Stomach (tissue), 9 donors: ENCODE results near the gene ROBO1. TPM values are rescaled to one million over a fixed set of nuclear protein-coding genes. Genes with fewer than 3 reads are reported as not detected.

Experiments
- DNase-seq, 2 donors: peaks; one replicate each; pipeline versions ENCODE4 v3.0.0 to v3.0.0-alpha.2; 2013 to 2019
- H3K27ac ChIP-seq, 5 donors: fragments of 200-600 bp in 4 of 5; sonication (generic) in 4 of 5; one replicate each; pipeline ENCODE4 v1.5.1; 2013 to 2019; ENCODE audit warnings: mild to moderate bottlenecking in 1 of 5, moderate library complexity in 1 of 5
- H3K27me3 ChIP-seq, 3 donors: fragments of 200-600 bp; sonication (generic); one replicate each; pipeline ENCODE4 v1.5.1; 2017 to 2019; ENCODE audit warnings: mixed run types in 1 of 3
- H3K36me3 ChIP-seq, 4 donors: fragments of 200-600 bp; sonication (generic); 1 replicate in 3 of 4; 2 replicates in 1 of 4; pipeline ENCODE4 v1.5.1; 2016 to 2019
- H3K4me1 ChIP-seq, 4 donors: fragments of 200-600 bp; sonication (generic); one replicate each; pipeline ENCODE4 v1.5.1; 2016 to 2019
- H3K4me3 ChIP-seq, 4 donors: fragments of 200-600 bp; sonication (generic) in 3 of 4; one replicate each; pipeline ENCODE4 v1.5.1; 2016 to 2019; ENCODE audit warnings: mild to moderate bottlenecking in 1 of 4
- H3K9me3 ChIP-seq, 4 donors: fragments of 200-600 bp; sonication (generic); one replicate each; pipeline ENCODE4 v1.5.1; 2016 to 2019
- EP300 ChIP-seq: sonication (generic); formaldehyde crosslinking; IDR thresholded peaks from one replicate; pipeline ENCODE4 v1.6.1; 2017; ENCODE audit warnings: antibody characterized with exemption
- POLR2A ChIP-seq, 4 donors: fragments of 450-650 bp; IDR thresholded peaks; one replicate each; pipeline ENCODE4 v1.6.1; 2016; ENCODE audit warnings: antibody characterized with exemption in 4 of 4, control low read depth in 2 of 4, mild to moderate bottlenecking in 1 of 4, moderate library complexity in 1 of 4
- POLR2AphosphoS5 ChIP-seq, 3 donors: sonication (generic); formaldehyde crosslinking; IDR thresholded peaks; one replicate each; pipeline ENCODE4 v1.6.1; 2016; ENCODE audit warnings: antibody characterized with exemption in 3 of 3
- WGBS, 5 donors: extraction: QIAGEN DNeasy Blood & Tissue Kit in 3 of 5; methylation state at CpG; one replicate each; pipeline versions ENCODE4 v1.1.5 to v1.1.7; 2013 to 2018; 5-methylcytosine and 5-hydroxymethylcytosine counted together
- intact Hi-C: fragments of 100-400 bp; cut with DNase I; formaldehyde crosslinking; loops from one replicate; pipeline ENCODE4 v1.15.1; 2023; ENCODE audit warnings: low total_unique reads
- polyA plus RNA-seq, 3 donors: library from polyadenylated mRNA; stranded (reverse); fragments of 200-250 nt; gene quantifications; one replicate each; pipeline ENCODE4 v1.2.3, GENCODE V29; 2013
- total RNA-seq, 5 donors: library from RNA; depleted of rRNA; stranded (reverse); fragments of >200 nt; gene quantifications; one replicate each; pipeline versions ENCODE4 v1.1.0 to v1.2.3, GENCODE V29; 2014 to 2016
- TF ChIP-seq, protein P1 (sequence below), 7 experiments: fragments of 450-650 bp in 4 of 7; fragments of 200-600 bp in 3 of 7; sonication (generic) in 3 of 7; IDR thresholded peaks; one replicate each; pipeline ENCODE4 v1.5.1; 2016 to 2019; ENCODE audit warnings: antibody characterized with exemption in 7 of 7, control low read depth in 2 of 7, mild to moderate bottlenecking in 1 of 7
- donor health status: healthy with polysubstance abuse.
- donor health status: Bipolar disorder and iron deficiency.
- donor health status: healthy.

ROBO1 gene
- total and polyA plus RNA-seq, 8 donors = 2.0 to 174 (median 4.5) TPM

- Histone ChIP-seq H3K27me3 (no peaks in the 10 kb centered on the region), H3K36me3 (no peaks in the 10 kb centered on the region)
- no peak for TF ChIP-seq EP300
- TF ChIP-seq, protein P1, sequence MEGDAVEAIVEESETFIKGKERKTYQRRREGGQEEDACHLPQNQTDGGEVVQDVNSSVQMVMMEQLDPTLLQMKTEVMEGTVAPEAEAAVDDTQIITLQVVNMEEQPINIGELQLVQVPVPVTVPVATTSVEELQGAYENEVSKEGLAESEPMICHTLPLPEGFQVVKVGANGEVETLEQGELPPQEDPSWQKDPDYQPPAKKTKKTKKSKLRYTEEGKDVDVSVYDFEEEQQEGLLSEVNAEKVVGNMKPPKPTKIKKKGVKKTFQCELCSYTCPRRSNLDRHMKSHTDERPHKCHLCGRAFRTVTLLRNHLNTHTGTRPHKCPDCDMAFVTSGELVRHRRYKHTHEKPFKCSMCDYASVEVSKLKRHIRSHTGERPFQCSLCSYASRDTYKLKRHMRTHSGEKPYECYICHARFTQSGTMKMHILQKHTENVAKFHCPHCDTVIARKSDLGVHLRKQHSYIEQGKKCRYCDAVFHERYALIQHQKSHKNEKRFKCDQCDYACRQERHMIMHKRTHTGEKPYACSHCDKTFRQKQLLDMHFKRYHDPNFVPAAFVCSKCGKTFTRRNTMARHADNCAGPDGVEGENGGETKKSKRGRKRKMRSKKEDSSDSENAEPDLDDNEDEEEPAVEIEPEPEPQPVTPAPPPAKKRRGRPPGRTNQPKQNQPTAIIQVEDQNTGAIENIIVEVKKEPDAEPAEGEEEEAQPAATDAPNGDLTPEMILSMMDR (IDR thresholded peaks at IDR 0.05) = no peak
- no peak for TF ChIP-seq POLR2A (IDR thresholded peaks at IDR 0.05)
- no peak for TF ChIP-seq POLR2AphosphoS5 (IDR thresholded peaks at IDR 0.05)
These were observed 610.6 kb downstream of the ROBO1 start for GRCh38 chr3:79157191-79157590.

DNA sequence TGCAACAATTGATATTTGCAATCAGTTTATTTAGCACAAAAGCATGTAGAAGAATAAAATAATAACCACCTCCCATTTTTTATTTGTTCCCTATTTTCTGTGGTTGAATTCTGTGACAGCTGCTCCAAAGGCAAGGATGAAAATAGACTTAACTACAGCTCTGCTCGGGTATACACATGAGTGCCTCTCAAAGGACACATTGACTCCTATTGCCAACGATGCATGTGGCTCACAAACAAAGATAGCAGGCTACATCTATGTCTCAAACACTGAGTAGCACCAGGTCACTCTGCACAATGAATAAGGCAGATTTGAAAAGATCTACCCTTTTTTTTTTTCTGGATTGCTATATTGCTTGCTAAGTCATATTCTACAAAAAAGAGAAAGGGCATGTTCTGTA is 612.9 kb downstream of the ROBO1 start:
- no peaks in the 10 kb centered on the region for H3K4me1 ChIP-seq
- WGBS, 5 donors = 38 to 55% (median 46%) methylated on average over 2 of the region's 2 CpGs
- H3K36me3 ChIP-seq = no peaks in the 10 kb centered on the region
- no peaks in the 10 kb centered on the region for H3K27me3 ChIP-seq
- DNase-seq = peak in 1 of 2 donors; percentile 8
- no peak overlapping the region for H3K4me3 ChIP-seq
- H3K27ac ChIP-seq = no peak overlapping the region
- intact Hi-C loops = no loop called here
- TF ChIP-seq POLR2A (IDR thresholded peaks at IDR 0.05) (no peak), POLR2AphosphoS5 (IDR thresholded peaks at IDR 0.05) (no peak), EP300 (no peak)
- TF ChIP-seq, protein P1 (IDR thresholded peaks at IDR 0.05) = no peak
- no peaks in the 10 kb centered on the region for H3K9me3 ChIP-seq

More at GRCh38 chr3:79157191-79157590, 610.6 kb downstream of the ROBO1 start:
- no peak overlapping the region for H3K27ac ChIP-seq
- intact Hi-C loops = no loop called here
- H3K4me3 ChIP-seq = no peak overlapping the region
- no peaks in the 10 kb centered on the region for H3K9me3 ChIP-seq
- no peaks in the 10 kb centered on the region for H3K4me1 ChIP-seq
- no peak for DNase-seq

GRCh38 chr3:79148786-79149185 is 619.0 kb downstream of the ROBO1 start:
- Histone ChIP-seq H3K4me3 (no peak overlapping the region), H3K4me1 (no peaks in the 10 kb centered on the region), H3K9me3 (no peaks in the 10 kb centered on the region), H3K36me3 (no peaks in the 10 kb centered on the region), H3K27me3 (no peaks in the 10 kb centered on the region), H3K27ac (no peak overlapping the region)
- TF ChIP-seq POLR2AphosphoS5 (IDR thresholded peaks at IDR 0.05) (no peak), POLR2A (IDR thresholded peaks at IDR 0.05) (no peak), EP300 (no peak)
- TF ChIP-seq, protein P1 (IDR thresholded peaks at IDR 0.05) = no peak
- intact Hi-C loops = no loop called here
- no peak for DNase-seq
- 82 to 93% (median 90%) methylated on average over 2 of the region's 2 CpGs for WGBS, 5 donors

- WGBS, 5 donors = 61 to 70% (median 62%) methylated on average over 3 of the region's 3 CpGs
These were observed 621.8 kb downstream of the ROBO1 start for GRCh38 chr3:79146024-79146423.

More at GRCh38 chr3:79146024-79146423, 621.8 kb downstream of the ROBO1 start:
- no peaks in the 10 kb centered on the region for H3K27me3 ChIP-seq
- no peaks in the 10 kb centered on the region for H3K9me3 ChIP-seq
- H3K4me3 ChIP-seq = no peak overlapping the region
- TF ChIP-seq EP300 = no peak
- TF ChIP-seq POLR2A (IDR thresholded peaks at IDR 0.05) = no peak
- no peak for TF ChIP-seq POLR2AphosphoS5 (IDR thresholded peaks at IDR 0.05)
- TF ChIP-seq, protein P1 (IDR thresholded peaks at IDR 0.05) = no peak
- intact Hi-C loops = no loop called here
- no peaks in the 10 kb centered on the region for H3K4me1 ChIP-seq
- no peak for DNase-seq
- no peak overlapping the region for H3K27ac ChIP-seq
- H3K36me3 ChIP-seq = no peaks in the 10 kb centered on the region
